Stimulated activated CD4-positive, alpha-beta T cell treated with anti-CD3 and anti-CD28 coated beads, Interleukin-1b, Interleukin-23, amount 100 ng/mL, for 48 hours (primary cell): ENCODE measurements around the gene TMEM39B.
"Not testable (repeated sequence)": the region's sequence is repeated elsewhere in the genome, so short reads cannot be mapped to it uniquely, and the experiment has no call there.

ENCODE experiments used
- DNase-seq: peaks from one replicate; pipeline ENCODE4 v3.0.0-alpha.2; 2020

The TMEM39B gene

GRCh38 chr1:32113436-32113835 is 40.7 kb downstream of the TMEM39B start:
- not testable (repeated sequence) for DNase-seq

- no peak for DNase-seq
Measured at GRCh38 chr1:32114420-32114819, 41.7 kb downstream of the TMEM39B start.

- DNase-seq, result no peak
Measured at GRCh38 chr1:32115496-32115895, 42.8 kb downstream of the TMEM39B start.

GRCh38 chr1:32116531-32116930 is 43.8 kb downstream of the TMEM39B start:
- DNase-seq, result no peak

- no peak for DNase-seq
Measured at GRCh38 chr1:32122151-32122550, 49.4 kb downstream of the TMEM39B start.

GRCh38 chr1:32123361-32123760 is 50.6 kb downstream of the TMEM39B start:
- not testable (repeated sequence) for DNase-seq

GRCh38 chr1:32125313-32125712 is 52.6 kb downstream of the TMEM39B start:
- DNase-seq, result no peak

GRCh38 chr1:32126770-32127169 is 54.0 kb downstream of the TMEM39B start:
- no peak for DNase-seq

- DNase-seq, result no peak
Measured at GRCh38 chr1:32127409-32128198, 54.9 kb downstream of the TMEM39B start.

GRCh38 chr1:32128479-32128878 is 55.7 kb downstream of the TMEM39B start:
- no peak for DNase-seq

GRCh38 chr1:32128964-32129363 is 56.2 kb downstream of the TMEM39B start:
- no peak for DNase-seq

GRCh38 chr1:32133950-32134280 is 61.2 kb downstream of the TMEM39B start:
- not testable (repeated sequence) for DNase-seq

GRCh38 chr1:32137111-32137510 is 64.4 kb downstream of the TMEM39B start:
- DNase-seq, result no peak

- DNase-seq, result no peak
Measured at GRCh38 chr1:32138965-32139364, 66.2 kb downstream of the TMEM39B start.

GRCh38 chr1:32142446-32143301 is 69.9 kb downstream of the TMEM39B start:
- DNase-seq, result no peak

- DNase-seq, result not testable (repeated sequence)
Measured at GRCh38 chr1:32143302-32143695, 70.6 kb downstream of the TMEM39B start.

GRCh38 chr1:32144033-32144432 is 71.3 kb downstream of the TMEM39B start:
- no peak for DNase-seq

GRCh38 chr1:32147799-32148198 is 75.1 kb downstream of the TMEM39B start:
- DNase-seq, result not testable (repeated sequence)

GRCh38 chr1:32150847-32151246 is 78.1 kb downstream of the TMEM39B start:
- DNase-seq, result no peak

- DNase-seq, result no peak
Measured at GRCh38 chr1:32151319-32151787, 78.6 kb downstream of the TMEM39B start.
